H1 (cell line): ENCODE results near the gene ANKRD9. TPM values are rescaled to one million over a fixed set of nuclear protein-coding genes. Genes with fewer than 3 reads are reported as not detected.

ENCODE experiments used
- CTCF ChIA-PET: fragments of 300-600 bp; sonication (Branson Sonifier 250); formaldehyde crosslinking; loops from one replicate; lab custom pipeline; 2021; ENCODE audit not compliant: partially characterized antibody; lab: Charles Lee
- POLR2A ChIA-PET: fragments of 300-600 bp; sonication (Branson Sonifier 250); formaldehyde crosslinking; loops from one replicate; lab custom pipeline; 2021; ENCODE audit warnings: inconsistent platforms; ENCODE audit not compliant: partially characterized antibody; lab: Charles Lee
- DNase-seq, 2 experiments: peaks; one replicate each; pipeline versions ENCODE4 v3.0.0 to v3.0.0-alpha.2; 2010 to 2022; ENCODE audit warnings: low spot score in 2 of 2, low read depth in 1 of 2, mixed read lengths in 1 of 2
- FAIRE-seq: peaks from 2 replicates; lab custom pipeline; 2011; peaks lifted over from hg19 to GRCh38; lab: Jason Lieb, UNC
- H2AFZ ChIP-seq: 2 replicates; pipeline ENCODE4 v1.8.1; 2012; ENCODE audit warnings: low read length, inconsistent platforms
- H2AK5ac ChIP-seq: 2 replicates; pipeline ENCODE4 v1.6.1; 2013; ENCODE audit warnings: low read depth, low read length
- H2BK120ac ChIP-seq: replicated peaks from 2 replicates; pipeline ENCODE3; 2013; ENCODE audit warnings: low read depth, low read length, inconsistent platforms
- H2BK12ac ChIP-seq: 2 replicates; pipeline ENCODE4 v1.6.1; 2013; ENCODE audit warnings: low read depth, low read length
- H2BK15ac ChIP-seq: 2 replicates; pipeline ENCODE4 v1.6.1; 2013; ENCODE audit warnings: low read length
- H2BK20ac ChIP-seq: 2 replicates; pipeline ENCODE4 v1.6.1; 2013; ENCODE audit warnings: low read length
- H2BK5ac ChIP-seq: 2 replicates; pipeline ENCODE4 v1.6.1; 2013; ENCODE audit warnings: low read depth, low read length
- H3K14ac ChIP-seq: 2 replicates; pipeline ENCODE4 v1.6.1; 2013; ENCODE audit warnings: inconsistent platforms; ENCODE audit not compliant: insufficient read length
- H3K18ac ChIP-seq: 2 replicates; pipeline ENCODE4 v1.6.1; 2013; ENCODE audit warnings: low read length; ENCODE audit errors: extremely low read depth
- H3K23ac ChIP-seq: 2 replicates; pipeline ENCODE4 v1.6.1; 2013; ENCODE audit warnings: inconsistent platforms; ENCODE audit not compliant: insufficient read length
- H3K23me2 ChIP-seq: 2 replicates; pipeline ENCODE4 v1.6.1; 2013; ENCODE audit warnings: low read depth, low read length
- H3K27ac ChIP-seq: 2 replicates; pipeline ENCODE4 v1.6.1; 2011; ENCODE audit warnings: low read depth, low read length, inconsistent platforms
- H3K27me3 ChIP-seq, 4 experiments: replicated peaks in 1 of 4; 1 replicate in 1 of 4; 2 replicates in 3 of 4; pipeline versions ENCODE4 v1.6.1 to v1.8.1; 2011 to 2013; ENCODE audit warnings: low read length in 3 of 4, mild to moderate bottlenecking in 3 of 4, inconsistent platforms in 2 of 4, mixed read lengths in 2 of 4, moderate library complexity in 1 of 4; ENCODE audit not compliant: control insufficient read depth in 3 of 4, insufficient read depth in 3 of 4; ENCODE audit errors: extremely low read depth in 1 of 4
- H3K36me3 ChIP-seq, 4 experiments: 2 replicates each; pipeline versions ENCODE4 v1.6.1 to v1.8.1; 2011 to 2013; ENCODE audit warnings: mild to moderate bottlenecking in 4 of 4, low read length in 3 of 4, moderate library complexity in 2 of 4, control low read depth in 1 of 4, inconsistent platforms in 1 of 4; ENCODE audit not compliant: insufficient read depth in 4 of 4, control insufficient read depth in 2 of 4
- H3K4ac ChIP-seq: replicated peaks from 2 replicates; pipeline ENCODE3; 2013; ENCODE audit warnings: low read length, low read depth, mixed read lengths, inconsistent platforms; ENCODE audit not compliant: insufficient read length
- H3K4me1 ChIP-seq, 4 experiments: replicated peaks in 1 of 4; 1 replicate in 1 of 4; 2 replicates in 3 of 4; pipeline versions ENCODE4 v1.6.1 to v1.8.1; 2011 to 2013; ENCODE audit warnings: low read length in 3 of 4, inconsistent platforms in 2 of 4, mixed read lengths in 1 of 4; ENCODE audit not compliant: insufficient read depth in 4 of 4, control insufficient read depth in 3 of 4
- H3K4me2 ChIP-seq, 2 experiments: 2 replicates each; pipeline versions ENCODE4 v1.6.1 to v1.8.1; 2011 to 2013; ENCODE audit warnings: low read depth in 2 of 2, low read length in 2 of 2, control low read depth in 1 of 2, inconsistent platforms in 1 of 2, mild to moderate bottlenecking in 1 of 2; ENCODE audit not compliant: insufficient read depth in 1 of 2
- H3K4me3 ChIP-seq, 4 experiments: fragments of 200-600, 300-600 bp in 1 of 4; sonication (generic), shearing (Covaris generic), sonication (Bioruptor Twin) in 1 of 4; 2 replicates each; pipeline versions ENCODE4 v1.5.1 to v1.8.1; 2011 to 2016; ENCODE audit warnings: low read length in 4 of 4, low read depth in 3 of 4, control low read depth in 2 of 4, inconsistent platforms in 2 of 4, mild to moderate bottlenecking in 2 of 4, mixed read lengths in 1 of 4, moderate library complexity in 1 of 4; ENCODE audit not compliant: insufficient read depth in 2 of 4; ENCODE audit errors: extremely low read depth in 1 of 4
- H3K56ac ChIP-seq: replicated peaks from 2 replicates; pipeline ENCODE3; 2013; ENCODE audit warnings: low read depth, mild to moderate bottlenecking, mixed read lengths, low read length, inconsistent platforms; ENCODE audit not compliant: insufficient read length
- H3K79me1 ChIP-seq: 2 replicates; pipeline ENCODE4 v1.6.1; 2013; ENCODE audit warnings: low read depth, low read length, control low read depth
- H3K79me2 ChIP-seq, 2 experiments: 2 replicates each; pipeline versions ENCODE4 v1.6.1 to v1.8.1; 2012 to 2013; ENCODE audit warnings: low read length in 2 of 2, mild to moderate bottlenecking in 2 of 2, inconsistent platforms in 1 of 2; ENCODE audit not compliant: insufficient read depth in 2 of 2, control insufficient read depth in 1 of 2
- H3K9ac ChIP-seq, 4 experiments: replicated peaks in 1 of 4; 1 replicate in 1 of 4; 2 replicates in 3 of 4; pipeline versions ENCODE4 v1.6.1 to v1.8.1; 2011 to 2013; ENCODE audit warnings: low read depth in 3 of 4, low read length in 3 of 4, control low read depth in 2 of 4, mild to moderate bottlenecking in 2 of 4, moderate library complexity in 2 of 4, inconsistent platforms in 1 of 4; ENCODE audit errors: extremely low read depth in 1 of 4
- H3K9me3 ChIP-seq, 2 experiments: 2 replicates each; pipeline versions ENCODE4 v1.6.1 to v1.8.1; 2012 to 2013; ENCODE audit warnings: mild to moderate bottlenecking in 2 of 2, moderate library complexity in 2 of 2, control low read depth in 1 of 2, inconsistent platforms in 1 of 2, low read depth in 1 of 2, low read length in 1 of 2, mixed read lengths in 1 of 2; ENCODE audit not compliant: insufficient read depth in 2 of 2
- H4K20me1 ChIP-seq, 2 experiments: replicated peaks in 1 of 2; 2 replicates each; pipeline versions ENCODE3 to v1.8.1; 2011 to 2013; ENCODE audit warnings: inconsistent platforms in 2 of 2, low read length in 2 of 2, mild to moderate bottlenecking in 1 of 2; ENCODE audit not compliant: insufficient read depth in 2 of 2, control insufficient read depth in 1 of 2
- H4K5ac ChIP-seq: 2 replicates; pipeline ENCODE4 v1.6.1; 2013; ENCODE audit warnings: low read length, low read depth, mixed read lengths, inconsistent platforms; ENCODE audit not compliant: insufficient read length
- H4K8ac ChIP-seq: 2 replicates; pipeline ENCODE4 v1.8.0; 2013; ENCODE audit warnings: mild to moderate bottlenecking, moderate library complexity, low read length, inconsistent platforms; ENCODE audit not compliant: insufficient read depth; ENCODE audit errors: extremely low read depth
- H4K91ac ChIP-seq: replicated peaks from 2 replicates; pipeline ENCODE3; 2013; ENCODE audit warnings: low read length, mixed read lengths, inconsistent platforms; ENCODE audit not compliant: insufficient read length
- CBX8 ChIP-seq: fragments of 300-800, 300-1000 bp; sonication (generic); IDR thresholded peaks from 2 replicates; pipeline ENCODE4 v1.7.1; 2016; ENCODE audit warnings: low read depth, low read length, borderline replicate concordance
- CEBPB ChIP-seq: IDR thresholded peaks from 2 replicates; pipeline ENCODE4 v1.6.1; 2012; ENCODE audit warnings: low read depth, low read length
- CHD1 ChIP-seq: IDR thresholded peaks from 2 replicates; pipeline ENCODE4 v1.6.1; 2012; ENCODE audit warnings: low read depth, low read length, improper control_type of control experiment
- CHD2 ChIP-seq: IDR thresholded peaks from 2 replicates; pipeline ENCODE4 v1.6.1; 2012; ENCODE audit warnings: low read length, improper control_type of control experiment
- EZH2 ChIP-seq: fragments of 200-600 bp; sonication (generic); IDR thresholded peaks from 2 replicates; pipeline ENCODE4 v1.7.1; 2012; ENCODE audit warnings: low read depth, mild to moderate bottlenecking, moderate library complexity, low read length, inconsistent platforms; ENCODE audit not compliant: severe bottlenecking
- RFX5 ChIP-seq: IDR thresholded peaks from 2 replicates; pipeline ENCODE4 v1.6.1; 2011; ENCODE audit warnings: low read depth, low read length, improper control_type of control experiment, borderline replicate concordance
- SIX5 ChIP-seq: IDR thresholded peaks from 2 replicates; pipeline ENCODE4 v1.6.1; 2011; ENCODE audit warnings: mild to moderate bottlenecking, low read depth, low read length
- SP1 ChIP-seq: IDR thresholded peaks from 2 replicates; pipeline ENCODE4 v1.6.1; 2011; ENCODE audit warnings: low read depth, low read length
- TAF1 ChIP-seq: IDR thresholded peaks from 2 replicates; pipeline ENCODE4 v1.6.1; 2011; ENCODE audit warnings: mild to moderate bottlenecking, low read depth, low read length
- TEAD4 ChIP-seq: IDR thresholded peaks from 2 replicates; pipeline ENCODE4 v1.6.1; 2012; ENCODE audit warnings: low read depth, low read length, inconsistent platforms, mixed read lengths
- WGBS, 2 experiments: shearing (Covaris generic) in 1 of 2; methylation state at CpG; one replicate each; pipeline versions ENCODE4 v1.1.6 to v1.1.7; 2013 to 2015; ENCODE audit warnings: low lambda C conversion rate in 2 of 2, mixed read lengths in 2 of 2, inconsistent platforms in 1 of 2, low coverage in 1 of 2, missing lambda C conversion rate in 1 of 2; ENCODE audit not compliant: insufficient replicate concordance in 2 of 2, insufficient coverage in 1 of 2, insufficient read length in 1 of 2; ENCODE audit errors: extremely low coverage in 1 of 2, missing lambda C conversion rate in 1 of 2; 5-methylcytosine and 5-hydroxymethylcytosine counted together
- polyA plus RNA-seq, 7 experiments: library from polyadenylated mRNA; depleted of rRNA in 3 of 7; stranded (reverse) in 5 of 7; unstranded in 2 of 7; fragments of >200 nt in 5 of 7; fragments of 200-250 nt in 2 of 7; gene quantifications; 1 replicate in 5 of 7; 2 replicates in 1 of 7; 4 replicates in 1 of 7; pipeline versions ENCODE4 v1.2.1 to v1.2.3, GENCODE V29; 2011 to 2013; ENCODE audit warnings: missing spikeins in 2 of 7, mixed read lengths in 2 of 7
- total RNA-seq: library from RNA; stranded (reverse); fragmentation: NEBNext Ultra II Directional; extraction: Animal tissue kit (Norgen Biotek cat#: 25700); gene quantifications from 2 replicates; pipeline ENCODE4 v1.2.1, GENCODE V29; 2021

The ANKRD9 gene
- total and polyA plus RNA-seq, 2 of the 8 experiments (the other 6 are each of a cell fraction or from before 2014, with no cell fraction given), result 37.0 to 41.8 TPM

DNA sequence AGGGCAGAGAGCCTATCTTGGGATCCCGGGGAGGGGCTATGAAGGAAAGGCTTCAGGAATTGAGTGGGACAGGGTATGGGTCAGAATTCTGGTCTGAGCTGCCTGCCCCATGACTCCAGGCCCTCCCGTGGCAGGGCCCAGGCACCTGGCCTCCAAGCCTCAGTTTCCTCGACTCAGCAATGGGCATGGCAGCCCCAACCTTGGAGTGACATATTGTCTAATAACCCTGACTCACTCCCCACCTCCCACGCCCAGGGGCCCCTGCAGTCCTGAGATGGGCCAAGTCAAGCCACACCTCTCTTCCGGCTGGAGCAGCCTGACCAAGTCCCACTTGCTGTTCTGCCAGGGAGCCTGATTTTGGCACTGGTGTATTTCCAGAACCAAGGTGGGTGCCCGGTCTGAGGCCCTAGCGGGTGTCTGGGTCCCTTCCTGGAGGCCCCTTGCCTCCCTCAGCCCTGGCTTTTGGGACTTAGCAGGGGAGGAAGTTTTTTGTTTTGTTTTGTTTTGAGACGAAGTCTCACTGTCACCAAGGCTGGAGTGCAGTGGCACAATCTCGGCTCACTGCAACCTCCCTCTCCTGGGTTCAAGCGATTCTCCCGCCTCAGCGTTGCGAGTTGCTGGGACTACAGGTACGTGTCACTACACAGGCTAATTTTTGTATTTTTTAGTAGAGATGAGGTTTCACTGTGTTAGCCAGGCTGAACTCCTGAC is 42.6 kb upstream of the ANKRD9 start:
- H4K20me1 ChIP-seq, result no peaks in the 10 kb centered on the region
- no peaks in the 10 kb centered on the region for H3K79me1 ChIP-seq
- H4K5ac ChIP-seq, result no peak overlapping the region
- no peak overlapping the region for H2BK15ac ChIP-seq
- H4K91ac ChIP-seq, result no peak overlapping the region
- no peak overlapping the region for H3K27ac ChIP-seq
- no peak overlapping the region for H2AFZ ChIP-seq
- H3K23ac ChIP-seq, result no peak overlapping the region
- WGBS, 2 experiments, result 86% methylated on average over 14 of the region's 14 CpGs; no CpG with 5 or more reads in 1 of the 2 experiments
- H3K4me1 ChIP-seq, result peaks cover 0 to 8% (median 5%) of the 10 kb centered on the region in 4 experiments; a peak in 5 of 7 replicates
- H2BK5ac ChIP-seq, result no peak overlapping the region
- DNase-seq (no peak), FAIRE-seq (no peak)
- H3K9me3 ChIP-seq, result no peaks in the 10 kb centered on the region
- H3K4me2 ChIP-seq, result no peak overlapping the region
- H3K18ac ChIP-seq, result no peak overlapping the region
- H3K4me3 ChIP-seq, result no peak overlapping the region
- no peaks in the 10 kb centered on the region for H3K27me3 ChIP-seq
- no peak overlapping the region for H2BK12ac ChIP-seq
- no peak overlapping the region for H3K9ac ChIP-seq
- H3K4ac ChIP-seq, result no peak overlapping the region
- no peak for TF ChIP-seq TEAD4
- no peak for TF ChIP-seq SIX5
- TF ChIP-seq CBX8, result no peak
- no peak for TF ChIP-seq CHD1
- no peak for TF ChIP-seq CHD2
- no peak for TF ChIP-seq TAF1
- no peak for TF ChIP-seq EZH2
- TF ChIP-seq CEBPB, result no peak
- TF ChIP-seq SP1, result no peak
- no peak for TF ChIP-seq RFX5
- no peak overlapping the region for H2BK120ac ChIP-seq
- no peaks in the 10 kb centered on the region for H3K36me3 ChIP-seq
- no peak overlapping the region; the same call in 1 of the 2 replicates for H4K8ac ChIP-seq
- peaks cover 6% of the 10 kb centered on the region; the same call in 1 of the 2 replicates for H3K23me2 ChIP-seq
- H3K56ac ChIP-seq, result no peak overlapping the region
- CTCF ChIA-PET, result interaction anchor here (1.5 kb wide), 1 partner anchor 22 kb away, joined by 3 read pairs; no protein-coding TSS in a partner anchor
- H2AK5ac ChIP-seq, result no peak overlapping the region
- POLR2A ChIA-PET, result interaction anchor here (0.6 to 1.5 kb wide), 2 partner anchors 12 to 28 kb away, joined by 3 to 4 read pairs; no protein-coding TSS in a partner anchor
- no peak overlapping the region for H2BK20ac ChIP-seq
- no peak overlapping the region for H3K14ac ChIP-seq
- H3K79me2 ChIP-seq, result no peaks in the 10 kb centered on the region
